ENCODE data around the gene E2F4. TPM values are rescaled to one million over a fixed set of nuclear protein-coding genes. Genes with fewer than 3 reads are reported as not detected.

E2F4 gene
- total RNA-seq, 1 experiment from 2014 or later, result 86.2 TPM

DNA sequence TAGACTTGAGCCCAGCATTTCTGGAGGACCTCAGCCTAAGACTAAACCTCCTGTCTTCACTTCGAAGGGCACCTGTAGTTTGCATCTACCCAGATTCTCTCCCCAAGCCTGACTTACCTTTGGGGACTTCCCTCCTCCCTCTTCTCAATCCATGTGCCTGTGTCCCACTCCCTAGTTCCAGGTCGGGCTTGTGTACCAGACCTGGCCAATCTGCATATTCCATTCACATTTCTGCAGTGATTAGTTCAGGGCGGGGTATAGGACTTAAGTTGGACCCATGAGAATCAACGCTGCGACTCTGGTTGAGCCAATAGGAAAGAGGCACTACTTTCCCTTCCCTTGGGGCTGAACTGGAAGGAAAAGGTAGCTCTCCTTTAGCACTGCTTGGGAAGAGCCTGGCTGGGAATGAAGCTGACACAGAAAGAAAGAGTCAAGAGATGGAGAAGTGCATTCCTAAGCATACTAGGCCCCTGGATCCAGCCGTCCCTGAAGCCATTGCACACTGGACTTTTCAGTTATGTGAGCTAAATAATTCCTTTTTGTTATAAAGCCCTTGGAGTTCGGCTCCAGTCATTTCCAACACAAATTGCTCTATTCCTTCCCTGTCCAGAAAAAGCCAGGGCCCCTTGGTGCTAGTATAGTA is 34.7 kb upstream of the E2F4 start:
- DNase-seq (no peak), ATAC-seq (no peak)
- TF ChIP-seq, protein P1, sequence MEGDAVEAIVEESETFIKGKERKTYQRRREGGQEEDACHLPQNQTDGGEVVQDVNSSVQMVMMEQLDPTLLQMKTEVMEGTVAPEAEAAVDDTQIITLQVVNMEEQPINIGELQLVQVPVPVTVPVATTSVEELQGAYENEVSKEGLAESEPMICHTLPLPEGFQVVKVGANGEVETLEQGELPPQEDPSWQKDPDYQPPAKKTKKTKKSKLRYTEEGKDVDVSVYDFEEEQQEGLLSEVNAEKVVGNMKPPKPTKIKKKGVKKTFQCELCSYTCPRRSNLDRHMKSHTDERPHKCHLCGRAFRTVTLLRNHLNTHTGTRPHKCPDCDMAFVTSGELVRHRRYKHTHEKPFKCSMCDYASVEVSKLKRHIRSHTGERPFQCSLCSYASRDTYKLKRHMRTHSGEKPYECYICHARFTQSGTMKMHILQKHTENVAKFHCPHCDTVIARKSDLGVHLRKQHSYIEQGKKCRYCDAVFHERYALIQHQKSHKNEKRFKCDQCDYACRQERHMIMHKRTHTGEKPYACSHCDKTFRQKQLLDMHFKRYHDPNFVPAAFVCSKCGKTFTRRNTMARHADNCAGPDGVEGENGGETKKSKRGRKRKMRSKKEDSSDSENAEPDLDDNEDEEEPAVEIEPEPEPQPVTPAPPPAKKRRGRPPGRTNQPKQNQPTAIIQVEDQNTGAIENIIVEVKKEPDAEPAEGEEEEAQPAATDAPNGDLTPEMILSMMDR (conservative IDR thresholded peaks at IDR 0.05; ENCODE audit: low read depth, low read length), result no peak
- TF ChIP-seq EZH2 (IDR thresholded peaks at IDR 0.05; ENCODE audit: low read length, unreplicated experiment) (no peak), EZH2phosphoT487 (IDR thresholded peaks at IDR 0.05; ENCODE audit: borderline replicate concordance, low read length) (no peak)
- H4K20me1 ChIP-seq (ENCODE audit: low read length), result no peaks in the 10 kb centered on the region
- ChIA-PET CTCF (interaction anchor here (0.5 kb wide), 1 partner anchor 13 kb away, joined by 3 read pairs; the partner anchor contains the start of gene NOL3), POLR2A (ENCODE audit: unreplicated experiment) (interaction anchor here (0.5 kb wide), 1 partner anchor 1580 kb away, joined by 6 read pairs; no protein-coding TSS in a partner anchor)
- no peak overlapping the region for H3K27ac ChIP-seq (ENCODE audit: low read length)
- intact Hi-C loops (cut with micrococcal nuclease), result loop anchor here (5.0 kb wide), 1 partner anchor 205 kb away; no protein-coding TSS in a partner anchor
- H3K9me3 ChIP-seq (ENCODE audit: low read length), result no peaks in the 10 kb centered on the region
- H3K4me2 ChIP-seq (ENCODE audit: low read length), result no peak overlapping the region
- H3K9me2 ChIP-seq (replicated peaks; ENCODE audit: low read length), result no peaks in the 10 kb centered on the region
- H3K27me3 ChIP-seq (ENCODE audit: low read length), result no peaks in the 10 kb centered on the region
- H3K4me1 ChIP-seq (ENCODE audit: insufficient read depth, low read length), result peaks cover 20% of the 10 kb centered on the region
- no TSS peak for BruUV-seq (replicated peaks)
- H3K4me3 ChIP-seq (ENCODE audit: low read length), result no peak overlapping the region
- no peak overlapping the region for H3K9ac ChIP-seq (ENCODE audit: low read length)
- H3F3A ChIP-seq (ENCODE audit: low read length, unreplicated experiment), result no peaks in the 10 kb centered on the region
- no peaks in the 10 kb centered on the region for H3K36me3 ChIP-seq (ENCODE audit: low read depth, low read length)
- H3K79me2 ChIP-seq (ENCODE audit: low read length), result no peaks in the 10 kb centered on the region
- no peak overlapping the region for H2AFZ ChIP-seq (ENCODE audit: low read length)

DNA sequence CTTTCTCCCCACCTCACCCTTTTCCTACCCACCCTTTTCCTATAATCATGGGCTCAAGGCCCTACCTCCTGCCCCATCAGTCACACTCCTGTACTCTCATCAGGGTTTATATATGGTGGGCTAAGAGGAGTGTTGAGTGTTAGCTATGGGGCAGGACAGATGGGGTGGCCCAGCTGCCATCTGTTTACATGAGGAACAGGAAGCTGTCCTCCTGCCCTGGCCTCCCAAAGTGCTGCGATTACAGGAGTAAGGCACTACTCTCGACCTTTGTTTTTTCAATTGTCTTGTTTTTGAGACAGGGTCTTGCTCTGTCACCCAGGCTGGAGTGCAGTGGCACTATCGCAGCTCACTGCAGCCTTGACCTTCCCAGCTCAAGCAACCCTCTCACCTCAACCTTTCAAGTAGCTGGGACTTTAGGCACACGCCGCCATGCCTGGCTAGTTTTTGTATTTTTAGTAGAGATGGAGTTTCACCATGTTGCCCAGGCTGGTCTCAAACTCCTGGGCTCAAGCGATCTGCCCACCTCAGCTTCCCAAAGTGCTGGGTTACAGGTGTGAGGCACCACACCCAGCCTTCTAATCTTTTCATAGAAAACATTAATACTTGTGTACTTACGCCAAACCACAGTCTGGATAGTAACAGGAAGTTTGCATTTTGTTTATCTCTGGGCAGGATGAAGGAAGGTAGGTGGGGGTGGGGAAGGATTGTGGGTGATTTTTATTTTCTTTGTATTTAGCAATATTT is 33.9 kb upstream of the E2F4 start:
- BruUV-seq (replicated peaks), result no TSS peak
- no peaks in the 10 kb centered on the region for H3K27me3 ChIP-seq (ENCODE audit: low read length)
- peaks cover 21% of the 10 kb centered on the region for H3K4me1 ChIP-seq (ENCODE audit: insufficient read depth, low read length)
- ChIA-PET CTCF (interaction anchor here (0.5 kb wide), 1 partner anchor 12 kb away, joined by 3 read pairs; the partner anchor contains the start of gene NOL3), POLR2A (ENCODE audit: unreplicated experiment) (no interaction called here)
- ATAC-seq, result no peak
- no peaks in the 10 kb centered on the region for H3K9me2 ChIP-seq (replicated peaks; ENCODE audit: low read length)
- no peaks in the 10 kb centered on the region for H3K79me2 ChIP-seq (ENCODE audit: low read length)
- intact Hi-C loops (cut with micrococcal nuclease), result loop anchor here (5.0 kb wide), 1 partner anchor 206 kb away; no protein-coding TSS in a partner anchor
- H3K4me2 ChIP-seq (ENCODE audit: low read length), result peak overlapping the region; percentile 98; the same call in 1 of the 2 replicates
- H3K36me3 ChIP-seq (ENCODE audit: low read depth, low read length), result no peaks in the 10 kb centered on the region
- H2AFZ ChIP-seq (ENCODE audit: low read length), result no peak overlapping the region
- no peaks in the 10 kb centered on the region for H3K9me3 ChIP-seq (ENCODE audit: low read length)
- no peak overlapping the region for H3K27ac ChIP-seq (ENCODE audit: low read length)
- no peaks in the 10 kb centered on the region for H4K20me1 ChIP-seq (ENCODE audit: low read length)
- H3F3A ChIP-seq (ENCODE audit: low read length, unreplicated experiment), result no peaks in the 10 kb centered on the region
- DNase-seq, result no peak
- no peak overlapping the region for H3K9ac ChIP-seq (ENCODE audit: low read length)
- H3K4me3 ChIP-seq (ENCODE audit: low read length), result no peak overlapping the region; the same call in 1 of the 2 replicates
- no peak for TF ChIP-seq EZH2phosphoT487 (IDR thresholded peaks at IDR 0.05; ENCODE audit: borderline replicate concordance, low read length)
- no peak for TF ChIP-seq EZH2 (IDR thresholded peaks at IDR 0.05; ENCODE audit: low read length, unreplicated experiment)
- TF ChIP-seq, protein P1 (conservative IDR thresholded peaks at IDR 0.05; ENCODE audit: low read depth, low read length), result no peak
